Fibroblast of villous mesenchyme (primary cell): Measurements from ENCODE around the gene MCC. TPM values are rescaled to one million over a fixed set of nuclear protein-coding genes. Genes with fewer than 3 reads are reported as not detected.

ENCODE experiments used
- DNase-seq: peaks from one replicate; pipeline ENCODE4 v3.0.0-alpha.2; 2010; ENCODE audit warnings: low read depth
- H3K4me3 ChIP-seq: 2 replicates; pipeline ENCODE4 v1.5.1; 2011; ENCODE audit warnings: low read depth, mild to moderate bottlenecking, low read length
- total RNA-seq: library from RNA; depleted of rRNA; stranded (reverse); fragments of >200 nt; gene quantifications from 2 replicates; pipeline ENCODE4 v1.2.3, GENCODE V29; 2012
- TF ChIP-seq, protein P1 (sequence below): IDR thresholded peaks from 2 replicates; pipeline ENCODE4 v1.5.1; 2012; ENCODE audit warnings: low read depth, mild to moderate bottlenecking, low read length; ENCODE audit not compliant: insufficient read depth

Gene MCC
- total RNA-seq, 1 donor, result 37.6 TPM

DNA sequence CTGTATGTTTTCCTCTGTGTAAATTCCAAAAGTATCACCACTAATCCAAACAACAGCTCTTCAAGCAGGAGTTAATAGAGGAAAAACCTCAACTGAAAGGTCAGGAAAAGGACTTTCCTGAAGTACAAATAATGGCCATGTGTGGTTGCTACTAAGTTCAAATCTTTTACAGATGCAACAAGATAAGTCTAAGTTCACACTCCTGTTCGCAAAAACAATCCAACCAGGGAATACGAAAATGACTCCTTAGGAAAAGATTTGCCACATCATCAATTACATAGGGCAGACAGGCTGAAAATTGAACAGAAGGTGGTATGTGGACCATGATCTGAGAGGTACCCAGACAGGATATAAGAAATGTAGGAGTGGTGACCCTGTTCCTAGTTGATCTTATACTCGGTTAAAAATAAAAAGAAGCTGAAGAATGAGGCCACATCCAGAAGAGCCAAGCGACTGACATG lies 263.6 kb downstream of the MCC start:
- peak; percentile 94 for DNase-seq
- H3K4me3 ChIP-seq, result no peak overlapping the region
- TF ChIP-seq, protein P1, sequence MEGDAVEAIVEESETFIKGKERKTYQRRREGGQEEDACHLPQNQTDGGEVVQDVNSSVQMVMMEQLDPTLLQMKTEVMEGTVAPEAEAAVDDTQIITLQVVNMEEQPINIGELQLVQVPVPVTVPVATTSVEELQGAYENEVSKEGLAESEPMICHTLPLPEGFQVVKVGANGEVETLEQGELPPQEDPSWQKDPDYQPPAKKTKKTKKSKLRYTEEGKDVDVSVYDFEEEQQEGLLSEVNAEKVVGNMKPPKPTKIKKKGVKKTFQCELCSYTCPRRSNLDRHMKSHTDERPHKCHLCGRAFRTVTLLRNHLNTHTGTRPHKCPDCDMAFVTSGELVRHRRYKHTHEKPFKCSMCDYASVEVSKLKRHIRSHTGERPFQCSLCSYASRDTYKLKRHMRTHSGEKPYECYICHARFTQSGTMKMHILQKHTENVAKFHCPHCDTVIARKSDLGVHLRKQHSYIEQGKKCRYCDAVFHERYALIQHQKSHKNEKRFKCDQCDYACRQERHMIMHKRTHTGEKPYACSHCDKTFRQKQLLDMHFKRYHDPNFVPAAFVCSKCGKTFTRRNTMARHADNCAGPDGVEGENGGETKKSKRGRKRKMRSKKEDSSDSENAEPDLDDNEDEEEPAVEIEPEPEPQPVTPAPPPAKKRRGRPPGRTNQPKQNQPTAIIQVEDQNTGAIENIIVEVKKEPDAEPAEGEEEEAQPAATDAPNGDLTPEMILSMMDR, result no peak

- TF ChIP-seq, protein P1, result no peak
- H3K4me3 ChIP-seq, result no peak overlapping the region
- no peak for DNase-seq
These were observed 264.2 kb downstream of the MCC start for GRCh38 chr5:113223831-113224604.

- no peak overlapping the region for H3K4me3 ChIP-seq
- DNase-seq, result no peak
- TF ChIP-seq, protein P1, result no peak
These were observed 264.9 kb downstream of the MCC start for GRCh38 chr5:113223315-113223714.

GRCh38 chr5:113221294-113222176 lies 266.7 kb downstream of the MCC start:
- peak; percentile 56 for DNase-seq
- TF ChIP-seq, protein P1, result no peak

GRCh38 chr5:113219695-113220094 lies 268.6 kb downstream of the MCC start:
- H3K4me3 ChIP-seq, result no peak overlapping the region
- TF ChIP-seq, protein P1, result no peak
- no peak for DNase-seq

More at GRCh38 chr5:113221294-113222176, 266.7 kb downstream of the MCC start:
- no peak overlapping the region for H3K4me3 ChIP-seq

GRCh38 chr5:113218906-113219517 lies 269.2 kb downstream of the MCC start:
- TF ChIP-seq, protein P1, result no peak
- DNase-seq, result no peak
- no peak overlapping the region for H3K4me3 ChIP-seq
